Measurements from ENCODE around the gene SCOC. TPM values are rescaled to one million over a fixed set of nuclear protein-coding genes. Genes with fewer than 3 reads are reported as not detected.
A peak's percentile ranks its signal among the peaks of the same experiment; 100 is the strongest.
"Not testable (repeated sequence)": the region's sequence is repeated elsewhere in the genome, so short reads cannot be mapped to it uniquely, and the experiment has no call there.

The SCOC gene
- total RNA-seq, 1 donor from 2014 or later: 55.1 TPM

- DNase-seq: no peak
Observed at GRCh38 chr4:140363051-140363450, 10.4 kb upstream of the SCOC start.

DNA sequence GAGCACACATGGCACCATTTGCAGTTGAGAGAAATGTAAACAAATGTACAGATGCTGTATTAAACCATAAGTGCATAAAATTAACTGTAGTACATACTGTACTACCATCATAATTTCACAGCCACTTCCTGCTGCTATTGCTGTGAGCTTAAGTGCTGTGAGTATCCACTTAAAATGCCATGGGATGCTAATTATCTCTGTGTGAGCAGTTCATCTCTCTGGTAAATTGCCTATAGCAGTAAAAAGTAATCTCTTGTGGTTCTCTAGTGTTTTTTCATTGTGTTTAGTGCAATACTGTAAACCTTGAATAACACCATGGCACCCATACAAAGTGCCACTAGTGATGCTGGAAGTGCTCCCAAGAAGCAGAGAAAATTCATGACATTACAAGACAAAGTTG lies 9.9 kb upstream of the SCOC start:
- no peak for DNase-seq

DNA sequence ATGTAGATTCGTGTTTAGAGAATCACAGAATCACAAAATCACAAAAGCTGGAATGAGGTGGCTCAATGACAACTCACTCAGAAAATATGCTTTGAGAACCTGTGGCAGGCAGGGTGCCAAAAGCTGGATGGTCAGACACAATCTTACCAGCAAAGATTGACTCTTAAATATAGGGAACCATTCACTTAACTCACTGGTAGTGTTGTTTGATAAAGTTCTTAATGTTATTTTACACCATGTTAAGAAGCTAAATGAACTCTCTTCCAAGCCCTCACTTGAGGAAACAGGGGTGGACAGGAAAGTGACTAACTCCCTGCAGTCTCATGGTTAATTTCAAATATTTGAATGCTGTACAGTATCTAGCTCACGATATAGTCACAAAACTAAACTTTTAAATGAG lies 5.7 kb upstream of the SCOC start:
- DNase-seq: peak; percentile 61

GRCh38 chr4:140368686-140369085 lies 4.8 kb upstream of the SCOC start:
- no peak for DNase-seq

- peak; percentile 44 for DNase-seq
Observed at GRCh38 chr4:140372751-140373327, 607 bp upstream of the SCOC start.

- DNase-seq: no peak
Observed at GRCh38 chr4:140374130-140374477, 658 bp downstream of the SCOC start.

GRCh38 chr4:140382732-140383131 lies 9.3 kb downstream of the SCOC start:
- no peak for DNase-seq

- no peak for DNase-seq
Observed at GRCh38 chr4:140388015-140388414, 14.6 kb downstream of the SCOC start.

DNA sequence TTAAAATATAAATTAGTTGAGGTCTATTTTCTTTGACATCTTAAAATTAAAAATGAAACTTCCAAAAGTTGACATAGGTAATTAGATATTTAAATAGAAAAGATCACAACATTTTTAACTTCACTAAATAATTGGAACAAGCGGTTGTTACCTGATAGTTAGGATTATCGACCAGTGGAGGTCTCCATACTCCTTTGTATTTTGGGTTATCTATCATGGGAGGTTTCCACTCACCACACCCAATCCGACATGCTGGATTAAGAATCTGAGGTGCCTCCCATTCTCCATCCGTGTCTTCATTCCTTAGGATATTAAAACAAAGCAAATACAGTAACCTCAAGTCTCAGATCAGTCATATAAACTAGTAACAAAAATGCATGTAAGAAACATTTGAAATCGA lies 22.2 kb downstream of the SCOC start:
- no peak for DNase-seq

DNA sequence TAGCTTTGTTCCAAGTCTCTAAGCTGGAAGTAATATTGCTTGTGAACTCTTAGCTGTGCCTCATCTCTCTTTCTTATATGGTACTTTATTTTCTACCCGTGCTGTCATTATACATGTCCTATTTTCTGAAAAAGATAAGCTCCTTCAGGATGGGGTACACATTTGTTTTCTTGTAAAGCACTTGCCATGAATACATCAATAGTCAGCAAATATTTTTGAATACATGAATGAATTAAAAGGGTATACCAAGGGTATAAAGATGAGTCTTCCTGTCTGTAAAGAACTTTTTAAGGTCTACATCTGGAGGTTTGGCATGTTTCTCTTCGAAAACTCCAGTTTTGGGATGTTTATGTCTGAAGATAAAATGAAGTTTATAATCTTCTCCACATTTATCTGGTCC lies 26.7 kb downstream of the SCOC start:
- DNase-seq: no peak

DNA sequence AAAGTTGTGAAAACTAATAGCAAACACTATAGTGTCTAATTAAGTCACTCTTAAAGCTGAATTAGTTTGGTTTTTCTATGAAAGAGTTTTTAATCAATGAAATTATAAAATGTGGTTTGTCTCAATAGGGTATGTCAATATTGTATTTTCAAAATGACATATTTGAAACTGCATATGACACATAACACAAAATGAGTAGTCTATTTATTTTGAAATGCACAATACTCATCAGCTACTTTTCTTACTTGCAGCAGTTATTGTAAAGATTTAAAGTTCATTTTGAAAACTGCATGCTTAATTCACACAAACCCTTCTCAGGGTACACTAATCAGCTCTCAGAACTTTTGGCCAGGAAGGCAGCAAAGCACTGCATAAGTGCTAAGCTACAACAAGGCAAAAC lies 32.8 kb downstream of the SCOC start:
- no peak for DNase-seq

GRCh38 chr4:140408974-140409373 lies 35.5 kb downstream of the SCOC start:
- no peak for DNase-seq

- DNase-seq: not testable (repeated sequence)
Observed at GRCh38 chr4:140413130-140413969, 39.9 kb downstream of the SCOC start.

- no peak for DNase-seq
Observed at GRCh38 chr4:140423106-140423505, 49.7 kb downstream of the SCOC start.

DNA sequence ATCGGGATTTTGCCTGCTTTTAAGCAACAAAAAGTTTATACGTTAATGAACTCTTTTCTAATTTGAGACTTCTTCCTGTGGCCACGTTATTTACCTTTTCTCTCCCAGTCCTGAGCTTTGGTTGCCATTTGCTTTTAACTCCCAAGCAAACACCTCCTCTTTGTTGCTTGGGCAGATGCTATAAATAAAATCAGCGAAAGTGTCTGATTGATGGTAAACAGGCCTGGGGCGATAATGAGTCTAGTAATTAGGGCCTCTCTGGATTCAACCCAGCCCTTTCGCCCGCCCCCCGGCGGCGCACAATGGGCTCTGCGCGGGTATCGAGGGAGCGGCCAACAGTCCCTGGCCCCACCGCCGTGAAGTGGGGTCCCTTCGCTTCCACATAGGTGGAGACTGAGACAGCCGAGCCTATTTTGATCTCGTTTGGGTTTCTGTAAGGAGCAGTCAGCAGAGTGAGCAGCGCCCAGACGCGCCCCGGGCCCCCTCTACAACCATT lies 53.2 kb downstream of the SCOC start:
- peak; percentile 10 for DNase-seq

GRCh38 chr4:140427106-140427918 lies 53.9 kb downstream of the SCOC start, which contains the start of gene CLGN:
CLGN (minus strand) TSS chr4:140427648; CDS start chr4:140413078, 14,570 bp downstream.
- peak; percentile 74 for DNase-seq

- no peak for DNase-seq
Observed at GRCh38 chr4:140427919-140428471, 54.5 kb downstream of the SCOC start.

Other genes starting within 250 kb of the SCOC start
- 5.6 and 7.7 TPM in 2 replicates for gene MAML3, start 219.5 kb upstream of the SCOC start, total RNA-seq
- 0.34 and 0.51 TPM in 2 replicates for gene CLGN, start 54.0 kb downstream of the SCOC start, total RNA-seq
- gene MGAT4D, start 124.6 kb downstream of the SCOC start, total RNA-seq: not detected in 2 replicates
- 26.6 and 35.1 TPM in 2 replicates for gene ELMOD2, start 150.5 kb downstream of the SCOC start, total RNA-seq
- gene UCP1, start 195.3 kb downstream of the SCOC start, total RNA-seq: not detected in 2 replicates